HEK293 (cell line): Measurements from ENCODE around the gene SPNS2.

Experiments used
- CTCF ChIA-PET: fragments of 350-600 bp; formaldehyde crosslinking; extraction: SDS; loops from one replicate; lab custom pipeline; 2021; ENCODE audit warnings: antibody characterized with exemption; lab: Yijun Ruan, JAX
- POLR2A ChIA-PET: fragments of 300-600 bp; formaldehyde crosslinking; extraction: SDS; loops from one replicate; lab custom pipeline; 2020; ENCODE audit warnings: antibody characterized with exemption, inconsistent platforms; lab: Yijun Ruan, JAX
- H3K27ac ChIP-seq: fragments of 200-500 bp; sonication (Bioruptor generic); 2 replicates; pipeline ENCODE4 v1.5.1; 2014; ENCODE audit warnings: low read depth, low read length, control low read depth, inconsistent platforms; ENCODE audit errors: extremely low read depth
- H3K36me3 ChIP-seq, 2 experiments: fragments of 200-500 bp in 1 of 2; sonication (Bioruptor generic) in 1 of 2; 1 replicate in 1 of 2; 2 replicates in 1 of 2; pipeline ENCODE4 v1.5.1; 2014 to 2017; ENCODE audit warnings: inconsistent platforms in 2 of 2, low read length in 2 of 2; ENCODE audit not compliant: control insufficient read depth in 2 of 2, insufficient read depth in 1 of 2
- H3K4me1 ChIP-seq: fragments of 200-500 bp; sonication (Bioruptor generic); 2 replicates; pipeline ENCODE4 v1.5.1; 2014; ENCODE audit warnings: mild to moderate bottlenecking, low read length, inconsistent platforms; ENCODE audit not compliant: control insufficient read depth, insufficient read depth
- H3K4me3 ChIP-seq: 2 replicates; pipeline ENCODE4 v1.5.1; 2011; ENCODE audit warnings: low read depth, mild to moderate bottlenecking, control low read depth, low read length, moderate library complexity
- H3K9me3 ChIP-seq: fragments of 200-500 bp; sonication (Bioruptor generic); 2 replicates; pipeline ENCODE4 v1.5.1; 2014; ENCODE audit warnings: low read depth, low read length, inconsistent platforms; ENCODE audit not compliant: control insufficient read depth, insufficient read depth
- ATF2 ChIP-seq: fragments of 450-650 bp; formaldehyde crosslinking; IDR thresholded peaks from 2 replicates; pipeline ENCODE4 v1.5.1; 2016; ENCODE audit warnings: missing biosample characterization, missing genetic modification characterization, low read depth
- CTCF ChIP-seq: fragments of 450-650 bp; formaldehyde crosslinking; IDR thresholded peaks from 2 replicates; pipeline ENCODE4 v1.5.1; 2016; ENCODE audit warnings: missing biosample characterization, missing genetic modification characterization
- GFI1B ChIP-seq: fragments of 450-650 bp; formaldehyde crosslinking; IDR thresholded peaks from 2 replicates; pipeline ENCODE4 v1.5.1; 2016; ENCODE audit warnings: missing biosample characterization, missing genetic modification characterization
- KLF1 ChIP-seq: fragments of 450-650 bp; formaldehyde crosslinking; IDR thresholded peaks from 2 replicates; pipeline ENCODE4 v1.5.1; 2016; ENCODE audit warnings: missing biosample characterization, missing genetic modification characterization
- KLF10 ChIP-seq: fragments of 450-650 bp; IDR thresholded peaks from 2 replicates; pipeline ENCODE4 v1.5.1; 2018; ENCODE audit warnings: missing biosample characterization, mild to moderate bottlenecking, missing genetic modification characterization
- MYNN ChIP-seq: fragments of 450-650 bp; formaldehyde crosslinking; IDR thresholded peaks from 2 replicates; pipeline ENCODE4 v1.5.1; 2016; ENCODE audit warnings: missing biosample characterization, missing genetic modification characterization, borderline replicate concordance
- SALL2 ChIP-seq: fragments of 450-650 bp; formaldehyde crosslinking; IDR thresholded peaks from 2 replicates; pipeline ENCODE4 v1.5.0; 2017; ENCODE audit warnings: missing biosample characterization, mild to moderate bottlenecking, missing genetic modification characterization, borderline replicate concordance
- SCRT2 ChIP-seq: fragments of 450-650 bp; formaldehyde crosslinking; IDR thresholded peaks from 2 replicates; pipeline ENCODE4 v1.5.1; 2016; ENCODE audit warnings: missing biosample characterization, missing genetic modification characterization
- SETDB1 ChIP-seq: IDR thresholded peaks from one replicate; pipeline ENCODE4 v1.6.1; 2017; ENCODE audit warnings: mild to moderate bottlenecking, low read length, moderate library complexity, mixed read lengths; ENCODE audit not compliant: insufficient read length
- TRIM28 ChIP-seq: IDR thresholded peaks from 2 replicates; pipeline ENCODE4 v1.6.1; 2011; ENCODE audit warnings: low read length, control low read depth, borderline replicate concordance
- YY2 ChIP-seq: fragments of 450-650 bp; formaldehyde crosslinking; IDR thresholded peaks from 2 replicates; pipeline ENCODE4 v1.5.1; 2016; ENCODE audit warnings: missing biosample characterization, missing genetic modification characterization
- ZBTB1 ChIP-seq: fragments of 450-650 bp; formaldehyde crosslinking; IDR thresholded peaks from 2 replicates; pipeline ENCODE4 v1.5.1; 2016; ENCODE audit warnings: missing biosample characterization, missing genetic modification characterization
- ZBTB7A ChIP-seq: fragments of 450-650 bp; formaldehyde crosslinking; IDR thresholded peaks from 2 replicates; pipeline ENCODE4 v1.5.1; 2016; ENCODE audit warnings: low read depth, missing biosample characterization, missing genetic modification characterization
- ZBTB8A ChIP-seq: fragments of 450-650 bp; formaldehyde crosslinking; IDR thresholded peaks from 2 replicates; pipeline ENCODE4 v1.5.1; 2016; ENCODE audit warnings: missing biosample characterization, missing genetic modification characterization
- ZEB2 ChIP-seq: fragments of 450-650 bp; formaldehyde crosslinking; IDR thresholded peaks from 2 replicates; pipeline ENCODE4 v1.5.1; 2016; ENCODE audit warnings: missing biosample characterization, missing genetic modification characterization
- ZFP3 ChIP-seq: fragments of 450-650 bp; formaldehyde crosslinking; IDR thresholded peaks from 2 replicates; pipeline ENCODE4 v1.5.1; 2016; ENCODE audit warnings: low read depth, missing biosample characterization, missing genetic modification characterization
- ZFP37 ChIP-seq: fragments of 450-650 bp; formaldehyde crosslinking; IDR thresholded peaks from 2 replicates; pipeline ENCODE4 v1.5.1; 2016; ENCODE audit warnings: missing biosample characterization, missing genetic modification characterization
- ZNF10 ChIP-seq: fragments of 450-650 bp; formaldehyde crosslinking; IDR thresholded peaks from 2 replicates; pipeline ENCODE4 v1.5.1; 2017; ENCODE audit warnings: missing biosample characterization, missing genetic modification characterization
- ZNF112 ChIP-seq: fragments of 450-650 bp; formaldehyde crosslinking; IDR thresholded peaks from 2 replicates; pipeline ENCODE4 v1.5.0; 2017; ENCODE audit warnings: missing biosample characterization, missing genetic modification characterization
- ZNF133 ChIP-seq: fragments of 450-650 bp; formaldehyde crosslinking; IDR thresholded peaks from 2 replicates; pipeline ENCODE4 v1.5.1; 2016; ENCODE audit warnings: missing biosample characterization, missing genetic modification characterization
- ZNF169 ChIP-seq: fragments of 450-650 bp; formaldehyde crosslinking; IDR thresholded peaks from 2 replicates; pipeline ENCODE4 v1.5.1; 2016; ENCODE audit warnings: missing biosample characterization, missing genetic modification characterization
- ZNF311 ChIP-seq: fragments of 450-650 bp; formaldehyde crosslinking; IDR thresholded peaks from 2 replicates; pipeline ENCODE4 v1.5.1; 2017; ENCODE audit warnings: missing biosample characterization, missing genetic modification characterization, borderline replicate concordance
- ZNF335 ChIP-seq: fragments of 450-650 bp; formaldehyde crosslinking; conservative IDR thresholded peaks from 2 replicates; pipeline ENCODE4 v1.5.1; 2016; ENCODE audit warnings: missing biosample characterization, missing genetic modification characterization
- ZNF350 ChIP-seq: fragments of 450-650 bp; formaldehyde crosslinking; IDR thresholded peaks from 2 replicates; pipeline ENCODE4 v1.5.0; 2017; ENCODE audit warnings: missing biosample characterization, mild to moderate bottlenecking, missing genetic modification characterization
- ZNF404 ChIP-seq: fragments of 450-650 bp; formaldehyde crosslinking; IDR thresholded peaks from 2 replicates; pipeline ENCODE4 v1.5.1; 2017; ENCODE audit warnings: missing biosample characterization, missing genetic modification characterization
- ZNF514 ChIP-seq: fragments of 450-650 bp; formaldehyde crosslinking; IDR thresholded peaks from 2 replicates; pipeline ENCODE4 v1.5.1; 2016; ENCODE audit warnings: missing biosample characterization, missing genetic modification characterization
- ZNF555 ChIP-seq: fragments of 450-650 bp; formaldehyde crosslinking; conservative IDR thresholded peaks from 2 replicates; pipeline ENCODE4 v1.5.1; 2017; ENCODE audit warnings: missing biosample characterization, mild to moderate bottlenecking, missing genetic modification characterization, inconsistent platforms
- ZNF791 ChIP-seq: fragments of 450-650 bp; formaldehyde crosslinking; IDR thresholded peaks from 2 replicates; pipeline ENCODE4 v1.5.1; 2016; ENCODE audit warnings: missing biosample characterization, missing genetic modification characterization
- ZSCAN23 ChIP-seq: fragments of 450-650 bp; formaldehyde crosslinking; IDR thresholded peaks from 2 replicates; pipeline ENCODE4 v1.5.1; 2016; ENCODE audit warnings: missing biosample characterization, missing genetic modification characterization
- TF ChIP-seq, protein P1 (sequence below): sonication (generic); formaldehyde crosslinking; IDR thresholded peaks from 2 replicates; pipeline ENCODE4 v1.8.1; 2022; ENCODE audit warnings: mild to moderate bottlenecking, moderate library complexity, missing genetic modification reagents
- TF ChIP-seq, protein P2 (sequence below): fragments of 450-650 bp; IDR thresholded peaks from 2 replicates; pipeline ENCODE4 v1.5.1; 2018; ENCODE audit warnings: missing biosample characterization, missing genetic modification characterization

Gene SPNS2

GRCh38 chr17:4514206-4514605 is 15.5 kb downstream of the SPNS2 start:
- no peaks in the 10 kb centered on the region for H3K9me3 ChIP-seq
- CTCF ChIA-PET = interaction anchor here (0.5 to 0.7 kb wide), 2 partner anchors 13 to 77 kb away, joined by 3 read pairs; no protein-coding TSS in a partner anchor
- H3K4me3 ChIP-seq = no peak overlapping the region
- TF ChIP-seq GFI1B (tag by site-specific recombination) (no peak), ZNF133 (no peak), ZBTB7A (tag by site-specific recombination) (no peak), TRIM28 (no peak), SALL2 (tag by site-specific recombination) (no peak), KLF10 (tag by site-specific recombination) (no peak), ZNF10 (tag by site-specific recombination) (no peak), ZFP3 (tag by site-specific recombination) (no peak), ZNF514 (no peak), ZNF555 (tag by site-specific recombination) (no peak), ZEB2 (tag by site-specific recombination) (no peak), SETDB1 (no peak), ZBTB8A (tag by site-specific recombination) (no peak)
- no peaks in the 10 kb centered on the region for H3K36me3 ChIP-seq
- H3K4me1 ChIP-seq = no peaks in the 10 kb centered on the region
- POLR2A ChIA-PET = no interaction called here
- H3K27ac ChIP-seq = no peak overlapping the region

GRCh38 chr17:4514779-4515178 is 16.1 kb downstream of the SPNS2 start:
- H3K36me3 ChIP-seq = no peaks in the 10 kb centered on the region
- no peak overlapping the region for H3K27ac ChIP-seq
- no peaks in the 10 kb centered on the region for H3K4me1 ChIP-seq
- ChIA-PET CTCF (interaction anchor here (0.5 to 0.7 kb wide), 2 partner anchors 12 to 78 kb away, joined by 3 read pairs; no protein-coding TSS in a partner anchor), POLR2A (no interaction called here)
- no peaks in the 10 kb centered on the region for H3K9me3 ChIP-seq
- no peak for TF ChIP-seq CTCF
- TF ChIP-seq KLF1 (tag by site-specific recombination) = no peak
- no peak for TF ChIP-seq ZNF311 (tag by site-specific recombination)
- TF ChIP-seq ZNF791 (tag by site-specific recombination) = no peak
- no peak for TF ChIP-seq ZNF169 (tag by site-specific recombination)
- TF ChIP-seq ZNF335 (tag by site-specific recombination) = no peak
- TF ChIP-seq MYNN (tag by site-specific recombination) = no peak
- TF ChIP-seq ZNF350 = no peak
- TF ChIP-seq SETDB1 = no peak
- TF ChIP-seq ZNF112 (tag by site-specific recombination) = no peak
- TF ChIP-seq ZBTB7A (tag by site-specific recombination) = no peak
- no peak for TF ChIP-seq ATF2 (tag by site-specific recombination)
- TF ChIP-seq, protein P1, sequence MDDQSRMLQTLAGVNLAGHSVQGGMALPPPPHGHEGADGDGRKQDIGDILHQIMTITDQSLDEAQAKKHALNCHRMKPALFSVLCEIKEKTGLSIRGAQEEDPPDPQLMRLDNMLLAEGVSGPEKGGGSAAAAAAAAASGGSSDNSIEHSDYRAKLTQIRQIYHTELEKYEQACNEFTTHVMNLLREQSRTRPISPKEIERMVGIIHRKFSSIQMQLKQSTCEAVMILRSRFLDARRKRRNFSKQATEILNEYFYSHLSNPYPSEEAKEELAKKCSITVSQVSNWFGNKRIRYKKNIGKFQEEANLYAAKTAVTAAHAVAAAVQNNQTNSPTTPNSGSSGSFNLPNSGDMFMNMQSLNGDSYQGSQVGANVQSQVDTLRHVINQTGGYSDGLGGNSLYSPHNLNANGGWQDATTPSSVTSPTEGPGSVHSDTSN (CRISPR knock-in tag) = no peak
- no peak for TF ChIP-seq ZNF404 (tag by site-specific recombination)
- no peak for TF ChIP-seq SCRT2 (tag by site-specific recombination)
- TF ChIP-seq, protein P2, sequence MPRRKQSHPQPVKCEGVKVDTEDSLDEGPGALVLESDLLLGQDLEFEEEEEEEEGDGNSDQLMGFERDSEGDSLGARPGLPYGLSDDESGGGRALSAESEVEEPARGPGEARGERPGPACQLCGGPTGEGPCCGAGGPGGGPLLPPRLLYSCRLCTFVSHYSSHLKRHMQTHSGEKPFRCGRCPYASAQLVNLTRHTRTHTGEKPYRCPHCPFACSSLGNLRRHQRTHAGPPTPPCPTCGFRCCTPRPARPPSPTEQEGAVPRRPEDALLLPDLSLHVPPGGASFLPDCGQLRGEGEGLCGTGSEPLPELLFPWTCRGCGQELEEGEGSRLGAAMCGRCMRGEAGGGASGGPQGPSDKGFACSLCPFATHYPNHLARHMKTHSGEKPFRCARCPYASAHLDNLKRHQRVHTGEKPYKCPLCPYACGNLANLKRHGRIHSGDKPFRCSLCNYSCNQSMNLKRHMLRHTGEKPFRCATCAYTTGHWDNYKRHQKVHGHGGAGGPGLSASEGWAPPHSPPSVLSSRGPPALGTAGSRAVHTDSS = no peak
- TF ChIP-seq ZBTB1 (tag by site-specific recombination) = no peak
- TF ChIP-seq YY2 (tag by site-specific recombination) = no peak
- TF ChIP-seq ZSCAN23 (tag by site-specific recombination) = no peak
- no peak for TF ChIP-seq ZFP37
- no peak overlapping the region for H3K4me3 ChIP-seq
